Ovary (tissue), 3 donors: ENCODE data around the gene PIGU.

ENCODE experiments used
- EP300 ChIP-seq: sonication (generic); formaldehyde crosslinking; IDR thresholded peaks from one replicate; pipeline ENCODE4 v1.6.1; 2017; ENCODE audit warnings: antibody characterized with exemption
- TF ChIP-seq, protein P1 (sequence below), 3 donors: fragments of 450-650 bp in 2 of 3; fragments of 200-600 bp in 1 of 3; IDR thresholded peaks; one replicate each; pipeline versions ENCODE4 v1.5.1 to v1.8.0; 2016 to 2022; ENCODE audit warnings: antibody characterized with exemption in 3 of 3, mild to moderate bottlenecking in 1 of 3
- donor health status: DM: no; HTN: no; CAD: no.

DNA sequence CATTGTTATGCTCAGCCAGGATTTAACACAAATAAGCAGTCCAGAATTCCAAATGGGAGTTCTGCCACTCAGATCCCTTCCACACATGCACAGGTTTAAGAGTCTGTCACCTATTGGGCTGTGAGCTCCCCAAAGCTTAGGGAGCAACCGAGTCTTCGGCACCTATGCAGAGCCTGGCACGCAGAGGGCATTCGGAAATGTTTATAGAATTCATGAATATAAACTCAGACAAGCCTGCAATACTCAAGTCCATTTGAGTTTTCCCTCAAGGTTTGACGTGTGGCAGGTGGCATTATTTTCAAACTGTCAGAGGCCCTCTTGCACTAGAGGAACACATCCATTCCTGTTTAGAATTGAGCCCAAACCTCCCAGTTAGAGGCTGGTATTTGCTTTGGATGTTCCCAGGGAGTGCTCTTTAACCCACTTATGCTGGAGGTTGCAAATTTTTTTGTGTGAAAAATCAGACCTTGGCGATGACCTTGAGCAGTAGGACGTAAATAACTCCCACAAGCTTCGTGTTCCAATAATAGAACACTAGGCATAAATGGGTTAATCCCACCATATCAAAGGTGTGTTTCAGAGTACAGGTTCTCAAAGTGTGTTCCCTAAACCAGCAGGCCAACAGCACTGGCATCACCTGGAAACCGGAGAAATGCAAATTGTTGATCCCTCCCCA, 90.3 kb downstream of the PIGU start:
- no peak for TF ChIP-seq EP300
- TF ChIP-seq, protein P1, sequence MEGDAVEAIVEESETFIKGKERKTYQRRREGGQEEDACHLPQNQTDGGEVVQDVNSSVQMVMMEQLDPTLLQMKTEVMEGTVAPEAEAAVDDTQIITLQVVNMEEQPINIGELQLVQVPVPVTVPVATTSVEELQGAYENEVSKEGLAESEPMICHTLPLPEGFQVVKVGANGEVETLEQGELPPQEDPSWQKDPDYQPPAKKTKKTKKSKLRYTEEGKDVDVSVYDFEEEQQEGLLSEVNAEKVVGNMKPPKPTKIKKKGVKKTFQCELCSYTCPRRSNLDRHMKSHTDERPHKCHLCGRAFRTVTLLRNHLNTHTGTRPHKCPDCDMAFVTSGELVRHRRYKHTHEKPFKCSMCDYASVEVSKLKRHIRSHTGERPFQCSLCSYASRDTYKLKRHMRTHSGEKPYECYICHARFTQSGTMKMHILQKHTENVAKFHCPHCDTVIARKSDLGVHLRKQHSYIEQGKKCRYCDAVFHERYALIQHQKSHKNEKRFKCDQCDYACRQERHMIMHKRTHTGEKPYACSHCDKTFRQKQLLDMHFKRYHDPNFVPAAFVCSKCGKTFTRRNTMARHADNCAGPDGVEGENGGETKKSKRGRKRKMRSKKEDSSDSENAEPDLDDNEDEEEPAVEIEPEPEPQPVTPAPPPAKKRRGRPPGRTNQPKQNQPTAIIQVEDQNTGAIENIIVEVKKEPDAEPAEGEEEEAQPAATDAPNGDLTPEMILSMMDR (IDR thresholded peaks at IDR 0.05): no peak
